ENCODE measurements around the gene ERBIN.
"Not testable (repeated sequence)": the region's sequence is repeated elsewhere in the genome, so short reads cannot be mapped to it uniquely, and the experiment has no call there.

The ERBIN gene

DNA sequence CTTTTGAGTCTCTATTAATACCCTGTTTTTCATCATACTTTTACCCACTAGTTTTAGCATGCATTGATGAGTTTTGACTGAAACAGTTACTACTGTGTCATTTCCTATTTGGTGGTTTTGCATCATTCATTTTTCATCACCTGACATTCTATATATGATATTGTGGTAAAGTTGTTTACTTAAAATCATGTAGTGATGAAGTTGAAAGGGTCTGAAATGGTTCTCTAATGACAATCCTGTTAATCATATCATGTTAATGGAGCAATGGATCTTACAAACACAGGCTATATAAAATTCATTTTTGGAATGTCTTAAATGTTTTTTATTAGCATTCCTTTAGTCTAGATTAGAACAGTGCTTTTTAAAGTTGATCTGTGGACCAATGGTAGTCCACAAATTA lies 84.1 kb downstream of the ERBIN start:
- DNase-seq: no peak

DNA sequence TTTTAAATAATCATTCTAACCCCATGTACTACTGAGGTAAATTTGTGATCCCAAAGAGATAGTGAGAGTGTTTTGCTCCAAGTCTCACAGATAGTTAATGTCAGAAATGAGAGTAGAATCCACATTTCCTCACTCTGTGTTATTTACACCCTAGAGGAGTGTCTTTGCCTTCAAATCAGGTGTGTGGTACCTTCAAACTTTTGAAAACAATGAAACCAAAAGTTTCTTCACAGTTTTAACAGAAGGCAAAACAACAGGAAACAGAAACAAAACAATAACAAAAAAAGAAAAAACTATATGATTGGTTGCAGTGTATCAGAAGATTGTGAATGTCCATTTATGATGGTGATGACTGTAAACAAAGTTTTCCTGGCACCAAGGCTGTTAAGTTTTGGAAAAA lies 85.9 kb downstream of the ERBIN start:
- no peak for DNase-seq

DNA sequence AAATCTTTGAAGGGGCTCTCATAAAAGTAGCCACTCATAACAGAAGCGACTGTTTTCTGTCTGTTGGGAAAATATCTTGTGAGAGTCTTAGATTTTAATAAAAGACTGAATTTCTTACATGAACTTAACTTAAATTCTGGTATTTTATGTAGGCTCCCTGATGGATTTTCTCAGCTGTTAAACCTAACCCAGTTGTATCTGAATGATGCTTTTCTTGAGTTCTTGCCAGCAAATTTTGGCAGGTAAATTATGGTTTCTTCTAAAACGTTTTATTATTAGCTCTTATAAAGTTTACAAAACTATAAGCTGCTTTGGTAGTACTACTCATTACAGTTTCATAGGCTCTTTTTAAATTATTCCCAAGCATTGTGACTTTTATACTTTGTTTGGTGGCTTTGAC lies 87.0 kb downstream of the ERBIN start:
- no peak for DNase-seq

DNA sequence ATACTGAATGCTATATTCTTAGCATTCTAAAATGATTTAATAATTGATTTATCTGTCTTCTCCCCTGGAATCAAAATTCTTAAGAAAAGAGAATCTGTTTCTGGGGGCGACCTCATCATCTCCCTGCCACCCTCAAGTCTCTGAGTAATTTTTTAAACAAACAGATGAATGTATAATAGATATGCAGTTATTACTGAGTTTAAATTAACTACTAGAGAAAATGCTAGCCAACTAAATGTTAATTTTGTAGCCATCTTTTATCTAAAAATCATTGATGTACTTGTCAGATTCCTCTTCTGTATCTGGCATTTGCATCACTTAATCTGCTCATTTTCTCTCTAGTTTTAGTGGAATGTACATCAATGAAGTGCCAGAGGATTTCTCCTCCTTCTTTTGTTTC lies 87.5 kb downstream of the ERBIN start:
- DNase-seq: no peak

DNA sequence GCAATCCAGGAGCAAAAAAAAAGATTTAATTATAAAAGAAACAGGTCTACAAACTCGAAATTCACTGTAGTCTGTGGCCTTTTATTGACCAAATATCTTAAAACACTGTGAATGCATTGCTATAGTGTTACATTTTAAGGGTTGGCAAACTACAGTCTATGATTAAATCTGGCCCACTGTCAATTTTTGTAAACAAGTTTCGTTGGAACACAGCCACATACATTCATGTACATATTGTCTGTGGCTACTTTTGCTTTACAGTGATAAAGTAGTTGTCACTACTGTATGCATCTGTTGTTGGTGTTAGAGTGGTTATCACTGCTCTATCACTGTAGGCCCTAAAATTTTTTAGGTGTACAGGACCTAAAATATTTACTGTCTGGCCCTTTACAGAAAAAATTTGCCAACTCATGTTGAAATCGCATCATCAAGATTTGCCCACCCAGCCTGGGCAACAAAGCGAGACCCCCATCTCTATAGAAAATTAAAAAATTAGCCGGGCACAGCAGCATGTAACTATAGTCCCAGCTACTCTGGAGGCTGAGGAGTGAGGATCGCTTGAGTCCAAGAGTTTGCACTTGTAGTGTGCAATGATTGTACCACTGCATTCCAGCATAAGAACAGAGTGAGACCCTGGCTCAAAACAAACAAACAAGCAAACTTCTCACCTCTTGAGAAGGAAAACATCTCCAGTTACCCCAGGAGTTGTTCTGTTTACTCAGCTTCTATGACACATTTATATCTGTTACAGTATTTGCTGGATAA lies 89.0 kb downstream of the ERBIN start:
- DNase-seq: no peak

DNA sequence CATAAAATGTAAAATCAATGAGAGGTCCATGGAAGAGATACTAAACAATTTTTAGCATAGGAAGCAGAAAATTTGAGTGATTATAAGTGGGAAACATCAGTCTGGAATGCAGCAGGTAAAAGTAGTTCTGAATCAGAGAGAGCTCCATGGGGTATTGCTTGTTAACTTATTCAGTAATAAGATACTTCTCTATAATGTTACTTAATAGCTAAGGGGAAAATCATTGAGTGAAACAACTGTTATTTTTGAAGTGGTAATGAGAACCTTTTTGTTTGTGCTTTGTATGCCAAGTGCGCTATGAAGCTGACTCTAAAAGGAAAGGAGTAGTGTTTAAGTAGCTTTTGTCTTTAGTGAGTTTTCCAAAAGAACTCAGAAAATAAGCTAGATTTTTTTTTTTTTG lies 95.2 kb downstream of the ERBIN start:
- no peak for DNase-seq

DNA sequence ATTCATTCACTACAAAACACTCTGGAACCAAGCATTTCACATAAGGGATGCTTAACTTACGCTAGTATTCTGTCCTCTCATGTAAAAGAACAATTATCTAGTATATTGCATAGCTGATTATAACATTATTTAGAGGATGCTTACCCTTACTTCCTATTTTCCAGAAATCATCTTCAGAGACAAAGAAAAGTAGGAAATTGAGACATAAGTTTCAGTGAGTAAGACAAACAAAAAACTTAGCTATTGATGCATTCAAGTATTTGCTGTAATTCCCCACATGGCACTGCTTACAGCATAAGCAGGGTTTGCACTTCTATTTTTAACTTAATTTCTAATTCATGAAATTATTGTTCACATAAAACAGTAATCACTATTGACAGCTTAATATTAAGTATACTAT lies 112.9 kb downstream of the ERBIN start:
- DNase-seq: no peak

DNA sequence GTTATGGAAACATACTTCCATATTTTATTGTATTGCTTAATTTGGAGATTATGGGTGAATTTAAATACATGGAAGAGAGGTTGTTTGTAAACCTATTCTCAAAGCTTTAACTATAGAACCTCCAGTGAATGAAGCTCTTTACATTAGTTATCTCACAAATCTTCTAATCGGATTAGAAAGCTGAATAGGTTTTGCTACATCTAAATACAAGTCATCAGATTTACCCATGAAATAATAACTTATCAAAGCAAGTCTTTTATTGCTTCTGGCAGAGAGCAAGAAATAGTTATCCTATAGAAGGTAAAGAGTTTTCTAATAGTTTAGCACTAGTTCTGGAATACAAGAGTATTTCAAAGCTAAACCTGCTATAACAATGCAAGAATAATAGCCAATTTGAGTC lies 113.3 kb downstream of the ERBIN start:
- no peak for DNase-seq

DNA sequence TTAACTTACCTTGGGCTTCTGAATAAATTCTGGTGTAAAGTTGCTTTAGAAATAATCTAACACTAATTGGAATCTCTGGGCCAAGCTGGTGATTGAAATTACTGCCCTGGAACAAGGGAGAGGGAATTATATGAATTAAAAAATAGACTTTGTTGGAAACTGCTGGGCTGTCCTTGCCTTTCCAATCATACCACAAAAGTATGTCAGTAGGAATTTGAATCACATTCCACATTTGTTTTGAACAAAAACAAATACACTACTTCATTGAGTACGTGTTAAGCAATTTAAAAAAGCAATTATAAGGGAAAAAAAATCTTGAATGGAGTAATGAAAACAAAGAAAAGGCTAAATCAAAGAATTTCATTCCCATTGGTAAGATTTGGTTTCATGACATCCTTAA lies 115.3 kb downstream of the ERBIN start:
- no peak for DNase-seq

DNA sequence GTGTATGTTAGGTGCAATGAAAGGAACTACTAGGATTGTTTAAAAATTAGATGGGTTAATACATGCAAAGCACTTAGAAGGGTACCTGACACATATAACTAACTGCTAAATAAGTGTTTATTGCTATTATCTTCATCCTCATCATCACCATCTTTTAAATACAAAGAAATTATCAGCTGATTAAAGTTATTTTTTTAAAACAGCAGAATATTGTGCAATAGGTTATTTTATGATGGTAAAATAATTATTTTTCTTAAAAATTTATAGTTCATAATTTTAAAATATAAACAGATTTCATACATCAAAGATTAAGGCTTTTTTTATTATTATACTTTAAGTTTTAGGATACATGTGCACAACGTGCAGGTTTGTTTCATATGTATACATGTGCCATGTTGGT lies 130.9 kb downstream of the ERBIN start:
- no peak for DNase-seq

DNA sequence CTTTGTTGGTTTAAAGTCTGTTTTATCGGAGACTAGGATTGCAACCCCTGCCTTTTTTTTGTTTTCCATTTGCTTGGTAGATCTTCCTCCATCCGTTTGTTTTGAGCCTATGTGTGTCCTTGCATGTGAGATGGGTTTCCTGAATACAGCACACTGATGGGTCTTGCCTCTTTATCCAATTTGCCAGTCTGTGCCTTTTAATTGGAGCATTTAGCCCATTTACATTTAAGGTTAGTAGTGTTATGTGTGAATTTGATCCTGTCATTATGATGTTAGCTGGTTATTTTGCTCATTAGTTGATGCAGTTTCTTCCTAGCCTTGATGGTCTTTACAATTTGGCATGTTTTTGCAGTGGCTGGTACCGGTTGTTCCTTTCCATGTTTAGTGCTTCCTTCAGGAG lies 134.9 kb downstream of the ERBIN start:
- DNase-seq: not testable (repeated sequence)

DNA sequence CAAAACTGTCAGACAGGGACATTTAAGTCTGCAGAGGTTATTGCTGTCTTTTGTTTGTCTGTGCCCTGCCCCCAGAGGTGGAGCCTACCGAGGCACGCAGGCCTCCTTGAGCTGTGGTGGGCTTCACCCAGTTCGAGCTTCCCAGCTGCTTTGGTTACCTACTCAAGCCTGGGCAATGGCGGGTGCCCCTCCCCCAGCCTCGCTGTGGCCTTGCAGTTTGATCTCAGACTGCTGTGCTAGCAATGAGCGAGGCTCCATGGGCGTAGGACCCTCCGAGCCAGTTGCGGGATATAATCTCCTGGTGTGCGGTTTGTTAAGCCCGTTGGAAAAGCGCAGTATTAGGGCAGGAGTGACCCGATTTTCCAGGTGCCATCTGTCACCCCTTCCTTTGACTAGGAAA lies 136.7 kb downstream of the ERBIN start:
- DNase-seq: not testable (repeated sequence)

DNA sequence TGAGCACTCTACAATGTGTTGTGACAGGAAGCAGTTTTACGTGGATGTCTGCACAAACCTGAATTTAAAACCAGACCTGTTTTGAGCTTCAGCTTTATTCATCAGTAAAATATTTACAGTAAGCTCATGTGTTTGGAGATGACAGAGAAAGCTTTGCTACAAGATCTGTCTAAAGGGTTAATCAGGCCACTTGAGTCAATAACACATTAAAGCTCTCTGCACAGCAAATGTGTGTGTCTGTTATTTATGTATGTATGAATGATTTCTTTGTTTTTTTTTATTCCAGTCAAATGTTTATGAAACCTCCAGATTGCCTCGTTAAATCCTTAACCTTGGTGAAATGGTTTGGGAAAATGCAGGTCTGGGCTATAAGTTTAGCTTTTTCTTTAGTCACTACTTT lies 140.5 kb downstream of the ERBIN start:
- peak; percentile 26 for DNase-seq

DNA sequence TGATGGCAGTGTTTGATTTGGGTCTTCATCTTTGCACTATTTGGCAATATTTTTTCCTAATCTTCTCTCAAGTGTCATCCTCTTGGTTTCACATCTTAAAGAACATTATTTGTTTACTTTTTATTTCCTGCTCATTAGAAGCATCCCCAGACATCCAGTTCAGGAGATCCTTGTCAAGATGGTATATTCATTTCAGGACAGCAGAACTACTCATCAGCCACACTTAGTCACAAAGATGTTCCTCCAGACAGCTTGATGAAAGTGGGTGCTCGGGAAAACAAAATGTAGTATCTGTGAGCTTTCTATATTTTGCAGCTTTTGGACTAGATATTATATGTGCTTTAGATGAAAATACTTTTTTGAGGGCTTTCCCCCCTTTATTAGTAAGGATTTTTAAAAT lies 145.7 kb downstream of the ERBIN start:
- DNase-seq: no peak

DNA sequence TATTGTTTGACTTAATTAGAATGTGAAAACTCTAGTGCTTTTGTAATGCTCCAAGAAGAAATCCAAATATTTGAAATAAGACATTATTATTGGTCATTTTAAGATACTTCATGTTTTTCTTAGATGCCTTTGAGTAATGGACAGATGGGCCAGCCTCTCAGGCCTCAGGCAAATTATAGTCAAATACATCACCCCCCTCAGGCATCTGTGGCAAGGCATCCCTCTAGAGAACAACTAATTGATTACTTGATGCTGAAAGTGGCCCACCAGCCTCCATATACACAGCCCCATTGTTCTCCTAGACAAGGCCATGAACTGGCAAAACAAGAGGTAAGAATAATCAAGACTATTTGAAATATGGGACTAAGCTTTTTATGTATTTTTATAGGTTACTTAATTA lies 148.5 kb downstream of the ERBIN start:
- peak; percentile 66 for DNase-seq

DNA sequence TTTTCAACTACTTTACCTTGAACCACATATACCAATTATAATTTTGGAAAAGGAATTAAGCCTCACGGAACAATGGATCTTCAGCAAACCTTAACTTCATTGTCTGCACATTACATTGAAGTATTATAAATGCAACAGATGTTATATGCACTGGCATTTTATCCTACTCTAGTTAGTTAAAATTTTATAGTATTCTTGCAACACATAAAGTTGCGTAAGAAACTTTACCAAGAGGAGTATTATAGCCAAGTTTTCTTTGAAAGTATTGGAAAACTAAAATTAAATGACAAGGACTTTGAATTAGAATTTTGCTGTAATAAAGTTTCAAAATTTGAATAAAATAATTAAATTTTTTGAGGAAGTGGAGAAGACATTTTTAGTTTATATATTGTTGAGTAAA lies 154.3 kb downstream of the ERBIN start:
- DNase-seq: no peak

DNA sequence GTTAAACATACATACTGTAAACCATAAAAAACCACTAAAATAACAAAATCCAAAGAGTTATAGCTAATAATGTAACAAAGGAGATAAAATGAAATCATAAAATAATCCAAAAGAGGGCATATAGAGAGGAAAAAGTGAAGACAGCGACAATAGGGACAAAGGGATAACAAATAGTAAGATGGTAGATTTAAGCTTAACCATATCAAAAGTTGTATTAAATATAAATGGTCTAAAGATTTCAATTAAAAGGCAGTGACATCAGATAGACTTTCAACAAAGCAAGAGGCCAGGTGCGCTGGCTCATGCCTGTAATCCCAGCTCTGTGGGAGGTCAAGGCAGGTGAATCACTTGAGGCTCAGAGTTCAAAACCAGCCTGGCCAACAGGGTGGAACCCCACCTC lies 163.0 kb downstream of the ERBIN start:
- DNase-seq: no peak

DNA sequence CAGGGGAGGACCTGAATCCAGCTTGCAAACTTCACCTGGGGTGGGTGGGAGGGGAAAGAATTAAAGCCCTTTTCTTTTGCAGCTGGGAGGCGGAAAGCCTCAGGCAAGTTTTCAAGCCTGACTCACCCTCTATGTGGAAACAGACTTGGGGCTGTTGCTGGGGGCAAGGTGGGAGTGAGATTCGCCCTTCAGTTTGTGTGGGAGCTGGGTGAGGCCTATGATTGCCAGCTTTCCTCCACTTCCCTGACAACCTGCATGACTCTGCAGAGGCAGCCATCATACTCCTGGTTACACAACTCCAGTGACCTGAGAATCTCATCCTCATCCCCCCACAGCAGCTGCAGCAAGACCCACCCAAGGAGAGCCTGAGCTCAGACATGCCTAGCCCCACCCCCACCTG lies 174.5 kb downstream of the ERBIN start:
- DNase-seq: no peak

DNA sequence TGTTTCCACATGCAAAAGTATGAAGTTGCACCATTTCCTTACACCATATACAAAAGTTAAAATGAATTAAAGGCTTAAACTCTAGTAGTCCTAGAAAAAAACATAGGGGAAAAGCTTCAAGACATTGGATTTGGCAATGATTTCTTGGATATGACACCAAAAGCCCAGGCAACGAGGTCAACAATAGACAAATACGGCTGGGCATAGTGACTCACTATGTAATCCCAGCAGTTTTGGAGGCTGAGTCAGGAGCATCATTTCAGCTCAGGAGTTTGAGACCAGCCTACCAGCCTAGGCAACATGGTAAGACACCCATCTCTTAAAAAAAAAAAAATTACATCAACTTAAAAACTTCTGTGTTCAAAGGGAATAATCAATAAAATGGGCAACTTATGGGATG lies 186.8 kb downstream of the ERBIN start:
- no peak for DNase-seq

DNA sequence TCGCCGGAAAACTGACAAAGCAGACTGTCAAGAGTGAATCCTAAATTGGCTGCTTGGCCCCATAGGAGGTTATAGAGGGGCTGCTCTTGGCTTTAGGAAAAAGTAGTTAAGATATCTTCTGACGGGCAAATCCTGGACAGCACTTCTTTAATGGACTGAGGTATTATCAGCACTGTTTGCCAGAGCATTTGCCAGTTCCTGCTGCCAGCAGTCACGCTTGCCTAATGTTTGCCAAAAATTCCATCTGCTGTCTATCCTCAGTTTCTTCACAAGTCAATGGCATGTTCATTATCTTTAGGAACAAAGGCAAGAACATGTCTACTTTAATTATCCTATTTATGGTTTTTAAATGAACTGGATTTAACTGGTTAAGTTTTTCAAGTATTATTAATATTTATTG lies 191.9 kb downstream of the ERBIN start:
- no peak for DNase-seq

DNA sequence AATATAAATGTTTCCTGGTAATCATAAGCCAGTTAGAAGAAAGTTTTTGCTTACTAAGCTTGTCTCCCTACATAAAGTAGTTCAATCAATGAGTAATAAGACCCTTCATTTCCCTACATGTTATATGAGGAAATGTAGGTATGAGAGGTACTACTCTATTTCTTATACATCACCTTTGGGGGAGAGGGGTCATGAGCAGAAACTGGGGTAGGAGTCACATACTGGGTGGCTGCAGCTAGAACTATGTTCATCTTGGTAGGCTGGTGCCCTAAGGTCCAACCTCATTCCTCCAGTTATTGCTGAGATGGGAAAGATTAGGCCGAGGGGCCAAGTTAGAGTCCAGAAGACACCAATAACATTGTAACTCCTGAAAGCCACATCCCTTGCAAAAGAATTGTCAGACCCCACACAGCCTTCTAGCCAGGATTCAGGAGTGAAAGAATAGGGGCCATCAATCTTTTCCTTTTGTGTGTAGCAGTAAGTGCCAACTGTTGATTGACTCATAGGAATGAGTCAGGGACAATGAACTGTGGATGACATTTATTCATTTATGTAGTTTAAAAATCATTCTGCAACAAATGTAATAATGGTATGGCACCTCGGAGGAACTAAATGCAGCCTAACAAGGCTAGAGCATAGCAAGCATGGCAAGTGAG lies 196.1 kb downstream of the ERBIN start:
- no peak for DNase-seq

DNA sequence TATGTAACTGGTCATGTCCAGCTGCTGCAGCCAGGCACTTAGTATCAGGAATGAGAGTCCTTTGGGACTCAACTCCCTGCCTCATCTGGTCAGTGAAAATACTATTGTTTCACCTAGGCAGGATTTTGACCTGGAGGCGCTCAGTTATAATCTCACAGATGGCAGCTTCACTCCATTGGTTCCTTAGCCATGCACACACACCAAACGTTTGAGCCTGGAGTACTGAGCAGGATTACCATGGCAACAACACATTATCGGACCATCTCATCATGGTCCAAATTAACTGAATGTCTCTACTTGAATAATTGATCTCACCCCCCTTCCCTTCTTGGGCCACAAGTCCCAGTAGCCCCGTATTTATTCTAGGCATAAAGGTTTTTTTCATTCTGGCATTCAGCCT lies 202.8 kb downstream of the ERBIN start:
- peak; percentile 34 for DNase-seq

DNA sequence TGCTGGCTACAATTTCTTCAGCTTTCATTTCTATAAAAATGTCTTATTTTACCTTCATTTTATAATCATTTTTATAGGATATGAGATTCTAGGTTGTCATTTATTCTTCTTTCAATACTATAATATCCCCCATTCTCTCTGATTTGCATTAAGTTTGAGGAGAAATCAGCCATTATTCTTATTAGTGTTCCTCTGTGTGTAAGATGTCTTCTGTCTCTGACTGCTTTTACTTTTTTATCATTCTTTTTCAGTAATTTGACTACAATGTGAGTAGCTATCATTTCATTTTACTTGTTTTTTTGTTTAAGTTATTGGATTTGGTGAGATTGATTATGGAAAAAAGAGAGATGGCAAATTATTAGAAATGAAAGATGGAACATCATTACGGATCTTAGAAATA lies 204.1 kb downstream of the ERBIN start:
- DNase-seq: no peak
